Measurements from ENCODE around the gene CPNE6. TPM values are rescaled to one million over a fixed set of nuclear protein-coding genes. Genes with fewer than 3 reads are reported as not detected.

The CPNE6 gene
- total RNA-seq, 1 donor from 2014 or later: not detected

DNA sequence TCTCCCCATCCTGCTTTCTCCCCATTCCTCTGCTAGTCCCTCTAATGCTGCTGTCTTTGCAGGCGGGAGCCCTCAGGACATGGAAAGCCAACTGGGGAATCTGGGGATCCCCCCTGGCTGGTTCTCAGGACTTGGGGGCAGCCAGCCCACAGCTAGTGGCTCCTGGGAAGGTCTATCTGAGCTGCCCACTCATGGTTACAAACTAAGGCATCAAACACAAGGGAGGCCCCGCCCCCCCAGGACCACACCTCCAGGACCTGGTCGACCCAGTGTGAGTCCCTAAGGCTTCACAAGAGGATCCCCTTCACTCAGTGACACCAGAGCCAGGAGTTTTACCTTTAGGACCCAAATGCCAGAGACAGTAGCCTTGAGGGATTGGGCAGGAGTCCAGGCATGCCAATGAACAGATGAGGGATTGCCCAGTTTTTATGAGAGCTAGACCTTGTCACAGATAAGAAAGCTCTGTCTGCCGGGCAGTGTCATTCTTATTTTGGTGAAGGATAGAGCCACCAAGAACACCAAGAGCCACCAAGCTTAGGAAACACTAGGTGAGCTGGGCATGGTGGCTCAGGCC, 8.0 kb upstream of the CPNE6 start:
- Mint-ChIP-seq H3K9me3 (no peaks in the 10 kb centered on the region), H3K4me1 (ENCODE audit: unreplicated experiment) (peaks cover under 1% of the 10 kb centered on the region), H3K4me3 (no peak overlapping the region), H3K27ac (no peak overlapping the region), H3K36me3 (no peaks in the 10 kb centered on the region), H3K27me3 (no peaks in the 10 kb centered on the region)
- DNase-seq (ENCODE audit: extremely low spot score, unreplicated experiment): no peak
- TF ChIP-seq, protein P1, sequence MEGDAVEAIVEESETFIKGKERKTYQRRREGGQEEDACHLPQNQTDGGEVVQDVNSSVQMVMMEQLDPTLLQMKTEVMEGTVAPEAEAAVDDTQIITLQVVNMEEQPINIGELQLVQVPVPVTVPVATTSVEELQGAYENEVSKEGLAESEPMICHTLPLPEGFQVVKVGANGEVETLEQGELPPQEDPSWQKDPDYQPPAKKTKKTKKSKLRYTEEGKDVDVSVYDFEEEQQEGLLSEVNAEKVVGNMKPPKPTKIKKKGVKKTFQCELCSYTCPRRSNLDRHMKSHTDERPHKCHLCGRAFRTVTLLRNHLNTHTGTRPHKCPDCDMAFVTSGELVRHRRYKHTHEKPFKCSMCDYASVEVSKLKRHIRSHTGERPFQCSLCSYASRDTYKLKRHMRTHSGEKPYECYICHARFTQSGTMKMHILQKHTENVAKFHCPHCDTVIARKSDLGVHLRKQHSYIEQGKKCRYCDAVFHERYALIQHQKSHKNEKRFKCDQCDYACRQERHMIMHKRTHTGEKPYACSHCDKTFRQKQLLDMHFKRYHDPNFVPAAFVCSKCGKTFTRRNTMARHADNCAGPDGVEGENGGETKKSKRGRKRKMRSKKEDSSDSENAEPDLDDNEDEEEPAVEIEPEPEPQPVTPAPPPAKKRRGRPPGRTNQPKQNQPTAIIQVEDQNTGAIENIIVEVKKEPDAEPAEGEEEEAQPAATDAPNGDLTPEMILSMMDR (conservative IDR thresholded peaks at IDR 0.05): no peak

DNA sequence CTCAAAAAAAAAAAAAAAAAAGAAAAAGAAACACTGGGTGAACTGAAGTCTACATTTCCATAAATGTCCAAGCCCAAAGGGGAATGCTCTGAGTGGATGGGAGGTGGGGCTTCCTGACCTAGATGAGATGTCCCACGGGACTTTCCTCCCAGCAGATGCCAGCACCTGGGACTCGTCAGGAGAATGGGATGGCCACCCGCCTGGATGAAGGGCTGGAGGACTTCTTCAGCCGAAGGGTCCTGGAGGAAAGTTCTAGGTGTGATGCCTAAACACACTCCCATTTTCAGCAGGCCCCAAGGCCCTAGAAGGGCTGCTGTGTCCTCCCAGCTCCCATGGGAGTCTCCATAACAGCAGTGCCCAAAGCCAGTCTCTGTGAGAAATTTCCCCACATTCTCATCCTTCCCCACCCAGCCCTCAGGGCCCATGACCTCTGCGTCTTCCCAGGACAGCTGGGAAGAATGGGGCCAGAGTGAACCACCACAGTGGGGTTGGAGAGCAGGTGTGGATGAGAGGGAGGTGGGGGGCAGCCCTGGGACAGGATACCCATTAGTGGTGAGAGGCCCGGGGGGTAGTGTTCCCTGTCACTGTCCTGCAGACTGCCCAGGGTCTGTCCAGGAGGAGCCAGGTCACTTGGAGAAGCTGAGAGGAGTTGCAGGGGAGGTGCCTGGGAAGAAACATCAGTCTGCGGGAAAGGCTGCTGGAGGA, 7.1 kb upstream of the CPNE6 start:
- H3K9me3 Mint-ChIP-seq: no peaks in the 10 kb centered on the region
- no peaks in the 10 kb centered on the region for H3K36me3 Mint-ChIP-seq
- no peak overlapping the region for H3K4me3 Mint-ChIP-seq
- TF ChIP-seq, protein P1 (conservative IDR thresholded peaks at IDR 0.05): no peak
- DNase-seq (ENCODE audit: extremely low spot score, unreplicated experiment): no peak
- no peak overlapping the region for H3K27ac Mint-ChIP-seq
- no peaks in the 10 kb centered on the region for H3K27me3 Mint-ChIP-seq
- no peaks in the 10 kb centered on the region for H3K4me1 Mint-ChIP-seq (ENCODE audit: unreplicated experiment)

DNA sequence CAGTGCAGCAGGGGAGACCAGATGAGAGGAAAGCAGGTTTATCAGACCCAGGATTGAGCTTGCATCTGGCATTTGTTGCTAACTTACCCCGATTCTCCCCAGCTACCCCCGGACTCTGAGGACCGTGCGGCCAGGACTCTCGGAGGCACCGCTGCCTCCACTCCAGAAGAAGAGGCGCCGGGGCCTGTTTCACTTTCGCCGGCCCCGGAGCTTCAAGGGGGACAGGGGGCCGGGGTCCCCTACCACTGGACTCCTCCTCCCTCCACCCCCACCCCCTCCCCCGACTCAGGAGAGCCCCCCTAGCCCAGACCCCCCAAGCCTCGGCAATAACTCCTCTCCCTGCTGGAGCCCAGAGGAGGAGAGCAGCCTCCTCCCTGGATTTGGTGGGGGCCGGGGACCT, 6.5 kb upstream of the CPNE6 start:
- no peak for DNase-seq (ENCODE audit: extremely low spot score, unreplicated experiment)
- Mint-ChIP-seq H3K4me1 (ENCODE audit: unreplicated experiment) (no peaks in the 10 kb centered on the region), H3K9me3 (no peaks in the 10 kb centered on the region), H3K4me3 (no peak overlapping the region), H3K27me3 (peaks cover 4% of the 10 kb centered on the region), H3K36me3 (no peaks in the 10 kb centered on the region), H3K27ac (no peak overlapping the region)
- TF ChIP-seq, protein P1 (conservative IDR thresholded peaks at IDR 0.05): no peak

DNA sequence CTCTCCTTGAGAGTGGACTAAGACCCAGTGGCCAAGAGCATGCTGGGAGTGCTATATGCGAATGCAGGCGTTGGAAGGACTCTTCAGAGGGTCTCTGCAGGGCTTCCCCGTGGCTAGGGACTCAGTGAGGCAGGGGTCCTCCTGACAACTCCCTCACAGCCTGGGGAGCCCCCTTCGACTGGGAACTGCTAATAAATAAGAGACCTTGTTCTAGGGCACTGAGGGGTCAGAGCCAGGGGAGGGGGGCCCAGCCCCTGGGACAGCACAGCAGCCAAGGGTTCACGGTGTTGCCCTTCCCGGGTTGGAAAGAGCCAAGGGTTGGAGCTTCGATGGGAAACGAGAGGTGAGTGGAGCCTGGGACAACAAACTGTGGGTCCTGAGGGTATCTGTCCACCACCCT, 6.0 kb upstream of the CPNE6 start:
- Mint-ChIP-seq H3K27me3 (peaks cover 9% of the 10 kb centered on the region), H3K9me3 (no peaks in the 10 kb centered on the region), H3K4me1 (ENCODE audit: unreplicated experiment) (no peaks in the 10 kb centered on the region), H3K36me3 (no peaks in the 10 kb centered on the region), H3K27ac (no peak overlapping the region), H3K4me3 (no peak overlapping the region)
- TF ChIP-seq, protein P1 (conservative IDR thresholded peaks at IDR 0.05): no peak
- DNase-seq (ENCODE audit: extremely low spot score, unreplicated experiment): no peak

DNA sequence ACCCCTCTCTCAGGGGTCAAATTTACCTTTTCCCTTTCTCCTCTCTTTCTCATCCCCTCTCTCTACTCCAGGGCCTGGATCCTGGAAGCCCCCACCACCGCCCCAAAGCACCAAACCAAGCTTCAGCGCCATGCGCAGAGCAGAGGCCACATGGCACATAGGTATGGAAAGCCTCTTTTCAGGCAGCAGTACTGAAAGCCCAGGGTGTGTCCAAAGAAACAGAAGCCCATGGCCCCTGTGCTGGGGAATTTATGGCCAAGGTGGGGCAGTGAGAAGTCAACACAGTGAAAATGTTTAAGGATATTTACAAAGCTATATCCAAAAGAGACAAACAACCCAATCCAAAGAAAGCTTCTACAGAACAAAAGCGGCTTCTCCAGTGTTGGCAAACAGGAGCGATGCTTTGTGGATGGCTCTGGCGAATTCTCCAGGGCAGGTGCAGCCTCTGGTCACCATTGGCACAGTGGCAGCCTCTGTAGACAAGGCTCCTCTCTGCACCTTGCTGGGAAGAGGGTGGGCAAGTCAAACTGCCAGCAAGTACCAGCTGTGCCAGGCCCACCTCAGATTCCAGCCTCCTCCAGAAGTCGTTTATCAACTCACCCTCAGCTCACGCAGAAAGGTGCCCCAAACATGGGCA, 4.7 kb upstream of the CPNE6 start:
- H3K9me3 Mint-ChIP-seq: no peaks in the 10 kb centered on the region
- TF ChIP-seq, protein P1 (conservative IDR thresholded peaks at IDR 0.05): no peak
- no peak for DNase-seq (ENCODE audit: extremely low spot score, unreplicated experiment)
- H3K27ac Mint-ChIP-seq: no peak overlapping the region
- no peaks in the 10 kb centered on the region for H3K36me3 Mint-ChIP-seq
- no peaks in the 10 kb centered on the region for H3K4me1 Mint-ChIP-seq (ENCODE audit: unreplicated experiment)
- H3K27me3 Mint-ChIP-seq: peaks cover 17% of the 10 kb centered on the region
- no peak overlapping the region for H3K4me3 Mint-ChIP-seq

Measured in type B pancreatic cell (in vitro differentiated cells).